B cell (primary cell): ENCODE results near the gene GAK. TPM values are rescaled to one million over a fixed set of nuclear protein-coding genes. Genes with fewer than 3 reads are reported as not detected.

Experiments used
- ATAC-seq: fragments of 200-7000 bp; cut with Tn5 transposase; one replicate; pipeline ENCODE4 v1.10.0; 2021; ENCODE audit warnings: low read depth, mild to moderate bottlenecking, moderate number of reproducible peaks, moderate library complexity
- CTCF ChIA-PET: fragments of 350-600 bp; sonication (Branson Sonifier 250); formaldehyde crosslinking; loops from one replicate; lab custom pipeline; 2021; ENCODE audit warnings: antibody characterized with exemption, inconsistent platforms; lab: Charles Lee
- POLR2A ChIA-PET: fragments of 350-600 bp; sonication (Branson Sonifier 250); formaldehyde crosslinking; loops from one replicate; lab custom pipeline; 2021; ENCODE audit warnings: antibody characterized with exemption; lab: Charles Lee
- DNase-seq: peaks from one replicate; pipeline ENCODE4 v3.0.0; 2013
- H2AFZ ChIP-seq: 2 replicates; pipeline ENCODE4 v1.6.1; 2012; ENCODE audit warnings: mild to moderate bottlenecking, low read depth, low read length; ENCODE audit not compliant: insufficient read depth, poor library complexity, severe bottlenecking
- H3K27ac ChIP-seq, 2 donors: 1 replicate in 1 of 2; 2 replicates in 1 of 2; pipeline ENCODE4 v1.5.1; 2012 to 2013; ENCODE audit warnings: low read length in 2 of 2, mild to moderate bottlenecking in 2 of 2, moderate library complexity in 1 of 2
- H3K27me3 ChIP-seq, 4 experiments: fragments of 200-600 bp in 1 of 4; sonication (generic) in 1 of 4; replicated peaks in 1 of 4; 1 replicate in 2 of 4; 2 replicates in 2 of 4; pipeline versions ENCODE4 v1.6.1 to v1.7.0; 2013 to 2016; ENCODE audit warnings: low read length in 3 of 4, mild to moderate bottlenecking in 2 of 4, mixed read lengths in 1 of 4, moderate library complexity in 1 of 4; ENCODE audit not compliant: insufficient read depth in 4 of 4, control insufficient read depth in 3 of 4; ENCODE audit errors: control extremely low read depth in 1 of 4
- H3K36me3 ChIP-seq, 2 experiments: replicated peaks in 1 of 2; 1 replicate in 1 of 2; 2 replicates in 1 of 2; pipeline versions ENCODE4 v1.6.1 to v1.7.1; 2013; ENCODE audit warnings: low read length in 1 of 2; ENCODE audit not compliant: insufficient read depth in 2 of 2, control insufficient read depth in 1 of 2; ENCODE audit errors: control extremely low read depth in 1 of 2, extremely low read depth in 1 of 2
- H3K4me1 ChIP-seq, 2 donors: fragments of 200-600 bp in 1 of 2; sonication (generic) in 1 of 2; 1 replicate in 1 of 2; 2 replicates in 1 of 2; pipeline versions ENCODE4 v1.5.1 to v1.6.1; 2013 to 2017; ENCODE audit warnings: low read length in 2 of 2; ENCODE audit not compliant: control insufficient read depth in 2 of 2, insufficient read depth in 2 of 2
- H3K4me2 ChIP-seq: replicated peaks from 2 replicates; pipeline ENCODE3; 2012; ENCODE audit warnings: mild to moderate bottlenecking, low read depth, low read length; ENCODE audit not compliant: poor library complexity, severe bottlenecking
- H3K4me3 ChIP-seq, 5 experiments: fragments of 200-600 bp in 1 of 5; sonication (generic) in 1 of 5; 1 replicate in 3 of 5; 2 replicates in 2 of 5; pipeline versions ENCODE4 v1.5.1 to v1.7.0; 2011 to 2016; ENCODE audit warnings: low read length in 4 of 5, mild to moderate bottlenecking in 4 of 5, low read depth in 2 of 5, control low read depth in 1 of 5, moderate library complexity in 1 of 5; ENCODE audit not compliant: insufficient read depth in 1 of 5; ENCODE audit errors: control extremely low read depth in 1 of 5, extremely low read depth in 1 of 5
- H3K79me2 ChIP-seq: fragments of 200-600 bp; sonication (generic); one replicate; pipeline ENCODE4 v1.6.0; 2016; ENCODE audit warnings: low read length; ENCODE audit not compliant: control insufficient read depth, insufficient read depth
- H3K9ac ChIP-seq: fragments of 200-600 bp; sonication (generic); 2 replicates; pipeline ENCODE4 v1.6.1; 2017; ENCODE audit warnings: mild to moderate bottlenecking, low read length, moderate library complexity
- H3K9me3 ChIP-seq, 3 donors: one replicate each; pipeline versions ENCODE4 v1.6.1 to v1.7.1; 2013; ENCODE audit warnings: low read length in 2 of 3; ENCODE audit not compliant: control insufficient read depth in 2 of 3, insufficient read depth in 1 of 3; ENCODE audit errors: control extremely low read depth in 1 of 3
- H4K20me1 ChIP-seq: 2 replicates; pipeline ENCODE4 v1.6.0; 2012; ENCODE audit warnings: mild to moderate bottlenecking, low read length; ENCODE audit not compliant: insufficient read depth, control insufficient read depth, poor library complexity, severe bottlenecking
- H3K27ac Mint-ChIP-seq: one replicate; pipeline ENCODE4 v1.8.0; 2021; ENCODE audit warnings: mixed read lengths
- H3K27me3 Mint-ChIP-seq: one replicate; pipeline ENCODE4 v1.8.0; 2021; ENCODE audit warnings: mixed read lengths
- H3K4me1 Mint-ChIP-seq: one replicate; pipeline ENCODE4 v1.8.0; 2021; ENCODE audit warnings: mixed read lengths
- H3K4me3 Mint-ChIP-seq: one replicate; pipeline ENCODE4 v1.8.0; 2021; ENCODE audit warnings: mixed read lengths
- H3K9me3 Mint-ChIP-seq: one replicate; pipeline ENCODE4 v1.8.0; 2022; ENCODE audit warnings: mixed read lengths; ENCODE audit not compliant: insufficient read depth
- CTCF ChIP-seq: fragments of 200-600 bp; IDR thresholded peaks from one replicate; pipeline ENCODE4 v1.8.0; 2022; ENCODE audit warnings: antibody characterized with exemption, mild to moderate bottlenecking
- EZH2 ChIP-seq: IDR thresholded peaks from 2 replicates; pipeline ENCODE4 v1.6.1; 2012; ENCODE audit warnings: borderline replicate concordance, low read depth, mild to moderate bottlenecking, moderate library complexity, low read length; ENCODE audit not compliant: insufficient read depth, poor library complexity, severe bottlenecking
- WGBS: methylation state at CpG from one replicate; pipeline ENCODE4 v1.1.5; 2013; ENCODE audit warnings: missing lambda C conversion rate; ENCODE audit not compliant: insufficient coverage; 5-methylcytosine and 5-hydroxymethylcytosine counted together
- intact Hi-C: fragments of 100-400 bp; cut with micrococcal nuclease; formaldehyde crosslinking; loops from one replicate; pipeline ENCODE4 v1.10.0; 2022
- polyA plus RNA-seq: library from polyadenylated mRNA; depleted of rRNA; stranded (reverse); fragments of >200 nt; gene quantifications from 2 replicates; pipeline ENCODE4 v1.2.3, GENCODE V29; 2012
- total RNA-seq, 2 donors: library from RNA; stranded (reverse); fragments of 120-200 nt in 1 of 2; gene quantifications; 1 replicate in 1 of 2; 2 replicates in 1 of 2; pipeline versions ENCODE4 v1.2.3 to v1.2.4, GENCODE V29; 2013 to 2022

GAK gene
- total and polyA plus RNA-seq, 2 donors (not counting 1 experiment from before 2014, with no cell fraction given), result 113 to 283 TPM

GRCh38 chr4:962231-963208, 30.4 kb upstream of the GAK start:
- ATAC-seq (no peak), DNase-seq (no peak)
- Histone ChIP-seq H3K4me1 (peaks cover 0 to 2% of the 10 kb centered on the region in 2 donors), H3K27ac (no peak overlapping the region), H3K27me3 (no peaks in the 10 kb centered on the region), H3K36me3 (peaks cover 0 to 6% of the 10 kb centered on the region in 2 experiments), H3K9ac (no peak overlapping the region), H3K9me3 (no peaks in the 10 kb centered on the region), H3K4me3 (no peak overlapping the region), H3K4me2 (no peak overlapping the region), H4K20me1 (peaks cover 18% of the 10 kb centered on the region), H3K79me2 (no peaks in the 10 kb centered on the region), H2AFZ (no peak overlapping the region)
- Mint-ChIP-seq H3K27me3 (no peaks in the 10 kb centered on the region), H3K4me1 (peaks cover 1% of the 10 kb centered on the region), H3K4me3 (no peak overlapping the region), H3K9me3 (no peaks in the 10 kb centered on the region), H3K27ac (no peak overlapping the region)
- no peak for TF ChIP-seq EZH2
- CTCF ChIA-PET, result no interaction called here
- 94% methylated on average over 50 of the region's 54 CpGs for WGBS
- intact Hi-C loops, result no loop called here
- POLR2A ChIA-PET, result no interaction called here

GRCh38 chr4:961351-962230, 29.5 kb upstream of the GAK start:
- ChIA-PET POLR2A (no interaction called here), CTCF (no interaction called here)
- no peak overlapping the region for H3K9ac ChIP-seq
- peaks cover 0 to 6% of the 10 kb centered on the region in 2 experiments for H3K36me3 ChIP-seq
- no peaks in the 10 kb centered on the region for H3K9me3 ChIP-seq
- Mint-ChIP-seq H3K9me3 (no peaks in the 10 kb centered on the region), H3K4me1 (peaks cover 1% of the 10 kb centered on the region), H3K4me3 (no peak overlapping the region), H3K27me3 (no peaks in the 10 kb centered on the region), H3K27ac (no peak overlapping the region)
- no peak overlapping the region for H2AFZ ChIP-seq
- no peak overlapping the region for H3K27ac ChIP-seq
- H3K27me3 ChIP-seq, result no peaks in the 10 kb centered on the region
- intact Hi-C loops, result no loop called here
- peaks cover 9% of the 10 kb centered on the region for H4K20me1 ChIP-seq
- DNase-seq (no peak), ATAC-seq (peak; percentile 37)
- H3K79me2 ChIP-seq, result no peaks in the 10 kb centered on the region
- no peak for TF ChIP-seq EZH2
- no peak for TF ChIP-seq CTCF
- WGBS, result 87% methylated on average over 50 of the region's 52 CpGs
- H3K4me1 ChIP-seq, result no peaks in the 10 kb centered on the region
- no peak overlapping the region for H3K4me2 ChIP-seq
- H3K4me3 ChIP-seq, result no peak overlapping the region
